SK-N-SH (cell line): ENCODE data around the gene EDN2. TPM values are rescaled to one million over a fixed set of nuclear protein-coding genes. Genes with fewer than 3 reads are reported as not detected.

ENCODE experiments used
- CTCF ChIA-PET: fragments of 300-600, 350-600 bp; formaldehyde crosslinking; extraction: SDS; loops from one replicate; lab custom pipeline; 2021; lab: Yijun Ruan, JAX
- POLR2A ChIA-PET: fragments of 350-600 bp; sonication (Branson Sonifier 250); formaldehyde crosslinking; extraction: SDS; loops from one replicate; lab custom pipeline; 2020; ENCODE audit warnings: antibody characterized with exemption, inconsistent platforms; lab: Yijun Ruan, JAX
- DNase-seq: peaks from one replicate; pipeline ENCODE4 v3.0.0; 2012
- H2AFZ ChIP-seq: fragments of 200-600 bp; sonication (generic); 2 replicates; pipeline ENCODE4 v1.8.1; 2016; ENCODE audit warnings: antibody characterized with exemption, mild to moderate bottlenecking, low read depth
- H3F3A ChIP-seq: fragments of 200-600 bp; sonication (generic); replicated peaks from 2 replicates; pipeline ENCODE3; 2016; ENCODE audit warnings: antibody characterized with exemption, mild to moderate bottlenecking; ENCODE audit not compliant: insufficient read depth
- H3K27ac ChIP-seq, 2 experiments: fragments of 200-500 bp in 1 of 2; fragments of 200-600 bp in 1 of 2; sonication (Bioruptor generic) in 1 of 2; sonication (generic), shearing (Covaris generic) in 1 of 2; 2 replicates each; pipeline versions ENCODE4 v1.5.1 to v1.6.1; 2014 to 2016; ENCODE audit warnings: low read depth in 2 of 2, inconsistent platforms in 1 of 2, low read length in 1 of 2, mild to moderate bottlenecking in 1 of 2, mixed read lengths in 1 of 2
- H3K27me3 ChIP-seq: fragments of 200-600 bp; sonication (generic), shearing (Covaris generic); 2 replicates; pipeline ENCODE4 v1.6.1; 2016; ENCODE audit warnings: mixed run types; ENCODE audit not compliant: insufficient read depth
- H3K36me3 ChIP-seq, 2 experiments: fragments of 200-500 bp in 1 of 2; fragments of 200-600 bp in 1 of 2; sonication (Bioruptor generic) in 1 of 2; sonication (generic) in 1 of 2; replicated peaks in 1 of 2; 2 replicates each; pipeline versions ENCODE3 to v1.5.1; 2014 to 2016; ENCODE audit warnings: low read length in 1 of 2, mild to moderate bottlenecking in 1 of 2; ENCODE audit not compliant: insufficient read depth in 2 of 2, control insufficient read depth in 1 of 2
- H3K4me1 ChIP-seq, 2 experiments: fragments of 200-500 bp in 1 of 2; fragments of 200-600 bp in 1 of 2; sonication (Bioruptor generic) in 1 of 2; sonication (generic), shearing (Covaris generic) in 1 of 2; 2 replicates each; pipeline versions ENCODE4 v1.5.1 to v1.6.1; 2014 to 2016; ENCODE audit warnings: low read depth in 1 of 2, low read length in 1 of 2, mixed run types in 1 of 2; ENCODE audit not compliant: insufficient read depth in 2 of 2, control insufficient read depth in 1 of 2
- H3K4me2 ChIP-seq: fragments of 200-600 bp; sonication (generic), shearing (Covaris generic); 2 replicates; pipeline ENCODE4 v1.6.1; 2017; ENCODE audit warnings: mixed run types
- H3K4me3 ChIP-seq, 2 experiments: fragments of 200-500 bp in 1 of 2; fragments of 200-600 bp in 1 of 2; sonication (Bioruptor generic) in 1 of 2; sonication (generic), shearing (Covaris generic) in 1 of 2; 2 replicates each; pipeline versions ENCODE4 v1.5.1 to v1.8.1; 2014 to 2016; ENCODE audit warnings: low read depth in 2 of 2, inconsistent platforms in 1 of 2, low read length in 1 of 2, mild to moderate bottlenecking in 1 of 2, mixed read lengths in 1 of 2, moderate library complexity in 1 of 2
- H3K79me2 ChIP-seq: fragments of 200-600 bp; sonication (generic); 2 replicates; pipeline ENCODE4 v1.8.1; 2017; ENCODE audit warnings: mild to moderate bottlenecking; ENCODE audit not compliant: insufficient read depth
- H3K9ac ChIP-seq: fragments of 200-600 bp; sonication (generic); 2 replicates; pipeline ENCODE4 v1.6.1; 2017; ENCODE audit warnings: mixed run types
- H3K9me2 ChIP-seq: fragments of 200-600 bp; sonication (generic); 2 replicates; pipeline ENCODE4 v1.6.1; 2017; ENCODE audit warnings: mixed run types
- H3K9me3 ChIP-seq: fragments of 200-600 bp; sonication (generic); 2 replicates; pipeline ENCODE4 v1.6.1; 2017; ENCODE audit warnings: mixed run types, mild to moderate bottlenecking, moderate library complexity
- H4K20me1 ChIP-seq: fragments of 200-600 bp; sonication (generic); 2 replicates; pipeline ENCODE4 v1.6.1; 2017; ENCODE audit warnings: mild to moderate bottlenecking, mixed run types; ENCODE audit not compliant: insufficient read depth
- CHD2 ChIP-seq: fragments of 150-350 bp; IDR thresholded peaks from 2 replicates; pipeline ENCODE4 v1.6.1; 2018; ENCODE audit warnings: low read length; ENCODE audit not compliant: partially characterized antibody
- EP300 ChIP-seq, 2 experiments: IDR thresholded peaks; 2 replicates each; pipeline versions ENCODE4 v1.4.0 to v1.6.1; 2012; ENCODE audit warnings: borderline replicate concordance in 1 of 2, low read depth in 1 of 2, low read length in 1 of 2
- EZH2phosphoT487 ChIP-seq: fragments of 200-600 bp; sonication (generic); IDR thresholded peaks from 2 replicates; pipeline ENCODE4 v1.6.1; 2017; ENCODE audit warnings: low read depth, mixed run types, mild to moderate bottlenecking, antibody characterized with exemption, moderate library complexity, borderline replicate concordance
- GABPA ChIP-seq: IDR thresholded peaks from 2 replicates; pipeline ENCODE4 v1.4.0; 2012; ENCODE audit warnings: low read depth, mild to moderate bottlenecking
- GATA2 ChIP-seq: sonication (generic); formaldehyde crosslinking; IDR thresholded peaks from 2 replicates; pipeline ENCODE4 v1.5.0; 2020; ENCODE audit warnings: mild to moderate bottlenecking, missing genetic modification reagents
- IRF3 ChIP-seq: fragments of 150-350 bp; IDR thresholded peaks from 2 replicates; pipeline ENCODE4 v1.6.1; 2016; ENCODE audit warnings: mild to moderate bottlenecking, low read depth, low read length
- NRF1 ChIP-seq: IDR thresholded peaks from 2 replicates; pipeline ENCODE4 v1.6.1; 2012; ENCODE audit warnings: low read depth, mild to moderate bottlenecking, low read length
- POLR2AphosphoS5 ChIP-seq: IDR thresholded peaks from 2 replicates; pipeline ENCODE4 v1.6.1; 2012; ENCODE audit warnings: low read depth, low read length
- RFX5 ChIP-seq: IDR thresholded peaks from 2 replicates; pipeline ENCODE4 v1.6.1; 2012; ENCODE audit warnings: mild to moderate bottlenecking, improper control_type of control experiment, low read length
- SMC3 ChIP-seq: IDR thresholded peaks from 2 replicates; pipeline ENCODE4 v1.6.1; 2012; ENCODE audit warnings: low read depth, low read length, improper control_type of control experiment
- TCF12 ChIP-seq: IDR thresholded peaks from 2 replicates; pipeline ENCODE4 v1.4.0; 2012
- TEAD4 ChIP-seq: IDR thresholded peaks from 2 replicates; pipeline ENCODE4 v1.4.0; 2012; ENCODE audit warnings: mild to moderate bottlenecking, borderline replicate concordance; ENCODE audit not compliant: insufficient read depth
- WGBS: methylation state at CpG from one replicate; pipeline ENCODE4 v1.1.6; 2017; ENCODE audit warnings: low lambda C conversion rate; 5-methylcytosine and 5-hydroxymethylcytosine counted together
- polyA plus RNA-seq, 3 experiments: library from polyadenylated mRNA; depleted of rRNA; stranded (reverse); fragments of >200 nt; gene quantifications; 2 replicates each; pipeline ENCODE4 v1.2.3, GENCODE V29; 2012
- TF ChIP-seq, protein P1 (sequence below): IDR thresholded peaks from 2 replicates; pipeline ENCODE4 v1.6.1; 2012; ENCODE audit warnings: mild to moderate bottlenecking, low read depth, low read length, moderate library complexity

EDN2 gene
- polyA plus RNA-seq, 1 of the 3 experiments (the other 2 are of a cell fraction), result 0.97 TPM

GRCh38 chr1:41521766-41522165 lies 37.3 kb upstream of the EDN2 start:
- ChIA-PET CTCF (interaction anchor here (1.1 kb wide), 1 partner anchor 39 kb away, joined by 3 read pairs; no protein-coding TSS in a partner anchor), POLR2A (no interaction called here)
- no peaks in the 10 kb centered on the region for H3K9me2 ChIP-seq
- no peaks in the 10 kb centered on the region for H3K36me3 ChIP-seq
- no peak overlapping the region for H2AFZ ChIP-seq
- no peaks in the 10 kb centered on the region for H3K27me3 ChIP-seq
- no peak for TF ChIP-seq NRF1
- no peak for TF ChIP-seq TEAD4
- no peak overlapping the region for H3K4me2 ChIP-seq
- H3K4me3 ChIP-seq, result no peak overlapping the region
- WGBS, result 77% methylated on average over 9 of the region's 12 CpGs
- H3K79me2 ChIP-seq, result no peaks in the 10 kb centered on the region
- H3K4me1 ChIP-seq, result peaks cover 0 to 21% of the 10 kb centered on the region in 2 experiments; a peak in 1 of 4 replicates
- H3K9me3 ChIP-seq, result no peaks in the 10 kb centered on the region
- no peaks in the 10 kb centered on the region for H3F3A ChIP-seq
- no peak for DNase-seq
- H3K27ac ChIP-seq, result no peak overlapping the region; a peak in 1 of 4 replicates
- no peaks in the 10 kb centered on the region for H4K20me1 ChIP-seq
- H3K9ac ChIP-seq, result no peak overlapping the region

DNA sequence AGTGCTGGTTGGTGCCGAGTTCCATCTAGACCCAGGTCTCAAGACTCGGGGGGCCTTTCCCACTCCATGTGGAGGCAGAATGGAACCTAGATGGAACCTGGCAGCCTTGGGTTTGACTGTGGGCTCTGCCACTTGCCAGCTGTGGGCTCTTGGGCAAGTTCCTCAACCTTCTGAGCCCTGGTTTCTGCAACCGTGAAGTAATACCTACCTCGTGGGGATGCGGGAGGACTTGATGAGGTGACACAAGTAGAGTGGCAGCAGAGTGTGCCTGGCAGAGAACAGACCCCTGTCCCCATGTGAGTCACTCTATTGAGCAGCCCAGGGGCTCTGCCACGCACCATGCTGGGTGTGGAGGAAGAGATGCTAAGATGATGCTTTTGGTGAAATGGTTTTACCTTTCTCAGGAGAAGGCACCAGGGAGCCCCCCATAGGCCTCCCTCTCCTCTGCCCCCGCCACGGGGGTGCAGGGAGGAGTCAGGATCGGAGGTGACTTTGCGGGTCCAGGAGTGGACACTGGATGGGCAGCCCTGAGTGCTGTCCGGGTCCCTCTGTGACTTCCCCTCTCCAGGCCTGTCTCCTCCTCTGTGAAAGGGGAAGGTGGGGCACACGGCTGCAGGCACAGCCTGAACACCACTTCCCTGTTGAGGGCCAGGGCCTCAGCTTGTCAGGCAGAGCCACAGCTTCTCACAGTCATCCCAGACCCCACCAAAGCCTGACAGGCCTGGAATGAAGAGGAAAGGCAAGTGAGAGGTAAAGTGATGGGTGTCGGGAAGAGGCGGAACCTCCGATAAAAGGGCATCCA lies 36.7 kb upstream of the EDN2 start:
- H3K9me3 ChIP-seq, result no peaks in the 10 kb centered on the region
- H2AFZ ChIP-seq, result no peak overlapping the region
- H3F3A ChIP-seq, result no peaks in the 10 kb centered on the region
- no peaks in the 10 kb centered on the region for H3K79me2 ChIP-seq
- TF ChIP-seq TCF12 (no peak), CHD2 (no peak), EP300 (IDR thresholded peaks at IDR 0.05; ENCODE audit: borderline replicate concordance in 1 of 2, low read depth in 1 of 2, low read length in 1 of 2) (no peak), GATA2 (CRISPR knock-in tag) (no peak), IRF3 (no peak), POLR2AphosphoS5 (no peak), SMC3 (no peak), GABPA (no peak), EZH2phosphoT487 (no peak), RFX5 (no peak)
- TF ChIP-seq, protein P1, sequence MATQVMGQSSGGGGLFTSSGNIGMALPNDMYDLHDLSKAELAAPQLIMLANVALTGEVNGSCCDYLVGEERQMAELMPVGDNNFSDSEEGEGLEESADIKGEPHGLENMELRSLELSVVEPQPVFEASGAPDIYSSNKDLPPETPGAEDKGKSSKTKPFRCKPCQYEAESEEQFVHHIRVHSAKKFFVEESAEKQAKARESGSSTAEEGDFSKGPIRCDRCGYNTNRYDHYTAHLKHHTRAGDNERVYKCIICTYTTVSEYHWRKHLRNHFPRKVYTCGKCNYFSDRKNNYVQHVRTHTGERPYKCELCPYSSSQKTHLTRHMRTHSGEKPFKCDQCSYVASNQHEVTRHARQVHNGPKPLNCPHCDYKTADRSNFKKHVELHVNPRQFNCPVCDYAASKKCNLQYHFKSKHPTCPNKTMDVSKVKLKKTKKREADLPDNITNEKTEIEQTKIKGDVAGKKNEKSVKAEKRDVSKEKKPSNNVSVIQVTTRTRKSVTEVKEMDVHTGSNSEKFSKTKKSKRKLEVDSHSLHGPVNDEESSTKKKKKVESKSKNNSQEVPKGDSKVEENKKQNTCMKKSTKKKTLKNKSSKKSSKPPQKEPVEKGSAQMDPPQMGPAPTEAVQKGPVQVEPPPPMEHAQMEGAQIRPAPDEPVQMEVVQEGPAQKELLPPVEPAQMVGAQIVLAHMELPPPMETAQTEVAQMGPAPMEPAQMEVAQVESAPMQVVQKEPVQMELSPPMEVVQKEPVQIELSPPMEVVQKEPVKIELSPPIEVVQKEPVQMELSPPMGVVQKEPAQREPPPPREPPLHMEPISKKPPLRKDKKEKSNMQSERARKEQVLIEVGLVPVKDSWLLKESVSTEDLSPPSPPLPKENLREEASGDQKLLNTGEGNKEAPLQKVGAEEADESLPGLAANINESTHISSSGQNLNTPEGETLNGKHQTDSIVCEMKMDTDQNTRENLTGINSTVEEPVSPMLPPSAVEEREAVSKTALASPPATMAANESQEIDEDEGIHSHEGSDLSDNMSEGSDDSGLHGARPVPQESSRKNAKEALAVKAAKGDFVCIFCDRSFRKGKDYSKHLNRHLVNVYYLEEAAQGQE, result no peak
- TF ChIP-seq, all 33 proteins: peak for 0
- peaks cover 4 to 28% of the 10 kb centered on the region in 2 experiments; a peak in 1 of 4 replicates for H3K4me1 ChIP-seq
- H3K27ac ChIP-seq, result no peak overlapping the region; a peak in 1 of 4 replicates
- CTCF ChIA-PET, result interaction anchor here (1.1 kb wide), 1 partner anchor 38 kb away, joined by 3 read pairs; no protein-coding TSS in a partner anchor
- no peak for DNase-seq
- no peak overlapping the region for H3K4me2 ChIP-seq
- no peak overlapping the region for H3K9ac ChIP-seq
- H3K27me3 ChIP-seq, result no peaks in the 10 kb centered on the region
- H3K36me3 ChIP-seq, result no peaks in the 10 kb centered on the region
- no peaks in the 10 kb centered on the region for H3K9me2 ChIP-seq
- H3K4me3 ChIP-seq, result no peak overlapping the region
- no peaks in the 10 kb centered on the region for H4K20me1 ChIP-seq
- WGBS, result 78% methylated on average over 7 of the region's 15 CpGs
- POLR2A ChIA-PET, result no interaction called here
